T47D (cell line): ENCODE data around the gene AGAP2.
"Not testable (repeated sequence)": the region's sequence is repeated elsewhere in the genome, so short reads cannot be mapped to it uniquely, and the experiment has no call there.

Source experiments
- DNase-seq, 2 experiments: peaks; one replicate each; pipeline versions ENCODE4 v3.0.0 to v3.0.0-alpha.2; 2011 to 2012; ENCODE audit warnings: low read depth in 1 of 2, low spot score in 1 of 2
- JUND ChIP-seq: IDR thresholded peaks from 2 replicates; pipeline ENCODE4 v1.6.1; 2012; ENCODE audit warnings: low read depth
- in situ Hi-C: cut with HindIII; loops from 2 replicates; pipeline ENCODE4 v1.10.0; 2016; ENCODE audit warnings: low sequenced_read_pairs, low pct_unique_long_range_greater_than_20kb

The AGAP2 gene

DNA sequence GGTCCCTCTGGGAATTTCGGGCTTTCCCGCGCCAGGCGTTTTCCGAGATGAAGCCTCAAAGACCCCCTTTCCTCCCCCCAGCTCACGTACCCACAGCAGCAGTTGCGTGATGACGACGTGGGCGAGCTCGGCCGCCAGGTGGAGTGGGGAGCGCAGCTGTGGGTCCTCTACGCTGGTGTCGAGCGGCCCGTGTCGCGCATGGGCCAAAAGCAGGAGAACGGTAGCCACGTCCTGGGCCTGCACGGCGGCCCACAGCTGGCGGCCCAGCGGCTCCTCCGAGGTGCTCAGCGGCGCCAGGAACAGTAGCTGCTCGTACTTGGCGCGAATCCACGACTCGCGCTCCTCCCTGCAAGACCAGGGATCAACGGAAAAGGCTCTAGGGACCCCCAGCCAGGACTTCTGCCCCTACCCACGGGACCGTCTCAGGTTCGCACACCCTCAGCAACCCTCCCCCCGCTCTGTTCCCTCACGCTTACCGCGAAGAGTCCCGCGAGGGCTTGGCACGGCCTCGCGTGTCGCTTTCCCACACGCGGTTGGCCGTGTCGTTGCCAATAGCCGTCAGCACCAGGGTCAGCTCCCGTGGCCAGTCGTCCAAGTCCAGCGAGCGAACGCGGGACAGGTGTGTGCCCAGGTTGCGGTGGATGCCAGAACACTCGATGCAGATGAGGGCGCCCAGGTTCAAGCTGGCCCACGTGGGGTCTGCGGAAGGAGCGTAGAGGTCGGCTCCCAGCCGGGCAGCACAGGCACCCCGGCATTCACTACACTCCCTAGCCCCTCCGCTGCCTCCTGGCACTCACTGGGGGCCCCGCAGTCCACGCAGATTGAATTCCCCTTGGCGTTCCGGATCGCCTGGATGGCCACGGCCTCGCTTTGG lies 11.4 kb downstream of the AGAP2 start:
- in situ Hi-C loops = no loop called here
- TF ChIP-seq JUND = no peak
- DNase-seq = peak in 1 of 2 experiments; percentile 81

DNA sequence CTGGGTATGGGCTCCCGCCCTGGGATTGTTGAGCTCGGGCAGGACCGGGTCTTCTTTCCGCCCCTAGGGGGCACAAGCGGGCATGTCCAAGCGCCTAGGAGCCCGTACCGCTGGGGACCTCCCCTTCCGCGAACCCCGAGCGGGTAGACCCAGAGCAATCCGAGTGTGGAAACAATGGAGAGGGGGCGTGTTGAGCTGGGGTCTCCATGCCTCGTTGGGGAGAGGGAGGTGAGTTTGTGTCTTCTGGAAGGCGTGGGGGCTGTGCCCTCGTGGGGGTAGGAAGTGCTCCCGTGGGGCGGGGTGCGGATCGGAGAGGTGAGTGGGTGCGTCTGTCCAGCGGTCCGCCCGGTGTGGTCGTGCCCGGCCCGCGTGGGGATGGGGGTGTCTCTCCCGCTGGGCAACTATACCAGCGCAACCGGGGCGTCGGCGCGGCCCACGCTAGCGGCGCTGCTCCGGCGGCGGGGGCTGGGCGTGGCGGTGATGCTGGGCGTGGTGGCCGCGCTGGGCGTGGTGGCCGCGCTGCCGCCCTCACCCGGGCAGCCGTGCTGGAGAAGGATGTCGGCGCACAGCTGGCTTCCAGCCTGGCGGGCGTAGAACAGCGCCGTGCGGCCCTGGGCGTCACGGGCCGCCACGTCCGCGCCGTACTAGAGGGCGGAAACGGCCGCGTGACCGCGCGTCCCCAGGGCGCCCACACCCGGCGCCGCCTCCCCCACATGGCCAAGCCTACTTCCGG lies 12.2 kb downstream of the AGAP2 start:
- peak; percentile 90 to 96 for DNase-seq
- in situ Hi-C loops = no loop called here
- no peak for TF ChIP-seq JUND

DNA sequence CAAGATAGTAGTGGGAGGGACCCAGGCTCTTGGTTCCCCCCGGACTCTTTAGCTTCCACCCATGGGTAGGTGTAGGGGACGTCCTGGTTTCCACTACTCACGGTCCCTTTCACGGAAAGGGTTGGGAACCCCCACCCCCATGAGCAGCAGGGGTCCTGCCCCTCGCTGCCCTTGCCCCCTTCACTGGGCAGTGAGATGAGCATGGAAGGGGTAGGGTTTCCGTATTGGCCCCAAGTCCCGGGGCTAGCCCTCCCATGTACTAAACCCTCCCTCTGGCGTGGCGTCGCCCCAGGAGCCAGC lies 12.7 kb downstream of the AGAP2 start:
- in situ Hi-C loops = no loop called here
- no peak for TF ChIP-seq JUND

DNA sequence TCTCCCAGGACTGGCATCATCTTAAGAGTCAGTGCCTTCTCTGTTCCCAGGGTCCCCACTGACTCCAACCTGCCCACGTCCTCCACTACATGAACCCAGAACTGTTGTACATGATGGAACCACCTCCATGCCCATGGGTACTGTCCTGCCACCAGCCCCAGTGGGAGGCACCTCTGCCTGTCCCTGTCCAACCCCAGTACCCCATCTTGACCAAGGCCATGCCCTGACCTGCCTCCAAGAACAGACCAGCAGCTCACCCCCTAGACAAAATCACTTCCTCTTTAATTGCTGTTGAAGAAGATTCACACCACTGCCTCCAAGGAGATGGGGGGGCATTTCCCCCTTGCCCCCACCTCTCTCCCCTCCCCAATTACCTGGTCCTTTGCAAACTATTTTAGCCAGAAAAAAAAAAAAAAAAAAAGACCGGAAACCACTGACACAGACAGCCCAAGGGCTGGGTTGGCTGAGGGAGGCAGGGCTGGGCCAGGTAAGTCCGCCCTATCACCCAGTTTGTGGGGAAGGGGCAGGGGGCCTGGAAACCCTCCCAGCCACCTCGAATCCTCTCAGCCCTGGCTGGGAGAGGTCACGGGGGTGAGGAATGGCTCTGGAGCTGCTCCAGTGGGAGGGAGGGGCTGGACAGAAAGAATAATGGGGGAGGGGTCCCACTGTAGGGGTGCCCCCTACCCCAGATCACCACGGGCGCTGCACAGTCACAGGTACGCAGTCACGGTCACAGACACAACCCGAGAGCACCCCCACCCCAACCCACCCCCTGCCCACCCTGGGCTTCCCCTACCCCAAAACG lies 13.4 kb downstream of the AGAP2 start:
- in situ Hi-C loops = no loop called here
- DNase-seq = no peak
- no peak for TF ChIP-seq JUND

More for the DNA sequence above, 12.7 kb downstream of the AGAP2 start:
- no peak for DNase-seq

DNA sequence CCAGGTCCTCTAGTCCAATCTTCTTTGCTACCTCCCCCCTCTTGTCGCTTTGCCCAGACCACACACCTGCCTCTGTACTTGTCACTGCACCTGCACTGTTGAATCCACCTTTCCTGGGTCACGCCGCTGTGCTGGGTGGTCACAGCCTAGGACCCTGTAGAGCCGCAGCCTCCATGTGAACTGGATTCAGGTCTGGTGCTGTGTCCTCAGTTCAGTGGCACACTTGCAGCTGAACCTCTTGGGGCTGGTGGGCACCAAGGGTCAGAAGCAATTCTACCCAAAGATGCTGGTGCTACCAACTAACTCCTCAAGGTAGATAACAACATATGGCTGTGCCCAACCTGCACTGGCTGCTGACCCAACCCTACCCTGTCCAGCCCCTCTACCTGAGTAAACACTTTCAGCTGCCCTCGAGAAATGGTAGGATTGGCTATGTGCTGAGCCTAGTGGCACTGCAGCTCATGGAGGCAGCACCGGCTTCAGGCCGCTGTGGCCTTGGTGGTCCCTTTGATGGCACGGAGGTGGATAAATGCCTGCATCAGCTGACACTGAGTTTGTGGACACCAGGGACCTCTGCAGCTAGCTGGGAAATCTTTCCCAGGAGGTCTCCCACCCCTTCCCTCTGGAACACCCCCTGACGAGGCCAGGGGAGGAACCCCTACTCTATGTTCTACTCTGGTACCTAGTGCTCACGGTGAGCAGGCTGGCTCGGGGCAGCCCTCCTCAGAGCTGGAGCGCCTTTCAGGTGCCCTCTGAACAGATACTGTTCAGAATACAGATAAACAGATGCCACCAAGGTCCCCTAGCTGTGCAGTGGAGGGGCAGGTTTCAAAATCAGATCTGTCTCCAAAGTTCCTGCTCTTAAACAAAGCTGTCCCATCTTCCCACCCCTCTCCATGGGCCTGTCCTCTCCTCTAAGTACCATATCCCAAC lies 14.3 kb downstream of the AGAP2 start:
- in situ Hi-C loops = no loop called here
- no peak for TF ChIP-seq JUND
- DNase-seq = no peak

DNA sequence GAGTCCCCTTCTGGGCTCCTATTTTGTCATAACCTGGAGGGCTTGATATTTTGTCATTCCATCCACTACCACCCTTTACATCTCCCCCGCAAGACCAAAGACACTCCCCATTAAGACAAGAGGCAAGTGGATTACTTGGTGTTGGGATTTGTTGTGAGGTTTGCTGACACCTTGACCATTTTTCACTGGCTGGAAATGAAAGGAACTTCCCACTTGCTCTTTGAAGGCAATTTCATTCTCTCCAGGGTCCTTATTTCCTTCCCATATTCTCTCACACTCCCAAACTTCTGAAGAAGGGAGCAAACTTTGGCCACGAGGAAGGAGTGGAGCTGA lies 14.9 kb downstream of the AGAP2 start:
- in situ Hi-C loops = no loop called here
- no peak for DNase-seq
- no peak for TF ChIP-seq JUND

DNA sequence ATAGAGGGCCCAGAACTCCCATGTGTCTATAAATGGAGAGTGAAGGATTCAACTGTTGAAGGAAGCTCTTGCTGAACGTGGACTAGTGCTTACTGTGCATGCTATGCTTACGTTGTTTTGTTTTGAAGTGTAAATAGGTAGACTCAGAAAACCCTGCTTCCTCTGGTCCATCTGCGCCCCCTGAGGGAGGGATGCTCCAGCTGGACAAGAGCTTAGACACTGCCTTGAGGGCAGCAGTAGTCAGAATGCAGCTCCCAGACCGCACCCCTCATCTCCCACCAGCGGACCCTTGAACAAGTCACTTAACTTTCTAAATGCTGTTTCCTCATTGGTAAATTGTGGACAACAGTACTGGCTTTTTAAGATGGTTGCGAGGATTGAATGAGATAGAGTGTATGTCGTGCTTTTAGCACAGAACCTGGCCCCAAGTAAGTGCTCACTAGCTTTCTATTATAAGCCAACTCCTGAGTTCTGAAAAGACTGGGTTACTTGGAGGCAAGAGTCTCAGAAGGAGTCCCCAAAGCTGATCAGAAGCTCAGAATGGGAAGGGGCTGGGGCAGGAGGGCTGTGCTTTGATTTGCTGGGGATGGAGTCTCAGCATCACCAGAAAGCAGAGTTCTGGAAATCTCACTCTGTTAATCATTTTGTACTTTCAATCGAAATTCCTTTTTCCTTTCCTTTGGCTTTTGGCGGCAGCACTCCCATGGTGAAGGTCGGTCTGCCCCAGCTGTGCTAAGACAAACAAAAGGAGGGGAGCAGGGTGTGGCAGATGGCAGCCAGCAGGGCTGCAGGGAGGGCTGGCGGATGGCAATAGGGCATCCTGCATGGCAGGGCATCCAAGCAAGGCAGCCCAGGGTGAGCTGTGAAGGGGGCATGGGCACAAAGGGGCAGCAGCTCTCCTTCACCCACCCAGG lies 15.6 kb downstream of the AGAP2 start:
- TF ChIP-seq JUND = no peak
- no peak for DNase-seq
- in situ Hi-C loops = no loop called here

DNA sequence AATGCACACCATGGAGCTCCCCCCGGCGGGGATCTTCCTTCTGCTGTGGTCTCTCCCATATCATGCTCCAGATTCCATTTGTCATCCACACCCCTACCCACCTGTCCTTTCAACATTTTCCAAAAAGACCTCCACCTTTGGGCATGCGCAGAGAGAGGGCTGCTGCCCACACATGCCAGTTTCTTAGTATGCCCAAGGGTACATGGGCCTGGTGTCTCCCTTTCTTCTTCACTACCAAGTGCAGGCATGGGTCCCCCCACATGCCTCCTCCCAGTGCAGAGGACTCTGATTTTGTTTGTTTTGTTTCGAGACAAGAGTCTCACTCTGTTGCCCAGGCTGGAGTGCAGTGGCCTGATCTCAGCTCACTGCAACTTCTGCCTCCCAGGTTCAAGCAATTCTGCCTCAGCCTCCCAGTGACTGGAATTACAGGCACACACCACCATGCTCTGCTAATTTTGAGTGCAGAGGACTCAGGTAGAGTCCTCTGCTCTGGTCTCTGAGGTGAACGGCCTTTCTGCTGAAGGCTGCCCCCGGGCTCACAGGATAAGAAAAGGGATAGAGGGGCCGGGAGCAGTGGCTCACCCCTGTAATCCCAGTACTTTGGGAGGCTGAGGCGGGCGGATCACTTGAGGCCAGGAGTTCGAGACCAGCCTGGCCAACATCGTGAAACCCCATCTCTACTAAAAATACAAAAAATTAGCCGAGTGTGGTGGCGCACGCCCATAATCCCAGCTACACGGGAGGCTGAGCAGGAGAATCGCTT lies 16.5 kb downstream of the AGAP2 start:
- in situ Hi-C loops = not testable (repeated sequence)

DNA sequence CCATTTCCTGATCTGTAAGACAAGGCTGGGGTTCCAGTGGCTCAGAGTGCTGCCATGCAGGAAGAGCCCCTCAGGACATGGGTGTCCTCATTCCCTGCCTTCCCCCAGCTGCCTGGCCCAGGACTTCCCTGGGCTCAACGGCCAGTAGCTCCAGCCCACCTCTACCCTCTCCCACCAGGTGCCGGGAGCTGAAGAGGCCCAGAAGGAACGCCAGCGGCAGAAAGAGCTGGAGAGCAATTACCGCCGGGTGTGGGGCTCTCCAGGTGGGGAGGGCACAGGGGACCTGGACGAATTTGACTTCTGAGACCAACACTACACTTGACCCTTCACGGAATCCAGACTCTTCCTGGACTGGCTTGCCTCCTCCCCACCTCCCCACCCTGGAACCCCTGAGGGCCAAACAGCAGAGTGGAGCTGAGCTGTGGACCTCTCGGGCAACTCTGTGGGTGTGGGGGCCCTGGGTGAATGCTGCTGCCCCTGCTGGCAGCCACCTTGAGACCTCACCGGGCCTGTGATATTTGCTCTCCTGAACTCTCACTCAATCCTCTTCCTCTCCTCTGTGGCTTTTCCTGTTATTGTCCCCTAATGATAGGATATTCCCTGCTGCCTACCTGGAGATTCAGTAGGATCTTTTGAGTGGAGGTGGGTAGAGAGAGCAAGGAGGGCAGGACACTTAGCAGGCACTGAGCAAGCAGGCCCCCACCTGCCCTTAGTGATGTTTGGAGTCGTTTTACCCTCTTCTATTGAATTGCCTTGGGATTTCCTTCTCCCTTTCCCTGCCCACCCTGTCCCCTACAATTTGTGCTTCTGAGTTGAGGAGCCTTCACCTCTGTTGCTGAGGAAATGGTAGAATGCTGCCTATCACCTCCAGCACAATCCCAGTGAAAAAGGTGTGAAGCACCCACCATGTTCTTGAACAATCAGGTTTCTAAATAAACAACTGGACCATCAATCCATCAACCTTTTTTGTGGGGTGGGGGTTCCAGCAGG lies 17.6 kb downstream of the AGAP2 start:
- no peak for TF ChIP-seq JUND
- no peak for DNase-seq
- in situ Hi-C loops = no loop called here

More for the DNA sequence above, 16.5 kb downstream of the AGAP2 start:
- not testable (repeated sequence) for DNase-seq
